ENCODE measurements around the gene MTRF1L.

DNA sequence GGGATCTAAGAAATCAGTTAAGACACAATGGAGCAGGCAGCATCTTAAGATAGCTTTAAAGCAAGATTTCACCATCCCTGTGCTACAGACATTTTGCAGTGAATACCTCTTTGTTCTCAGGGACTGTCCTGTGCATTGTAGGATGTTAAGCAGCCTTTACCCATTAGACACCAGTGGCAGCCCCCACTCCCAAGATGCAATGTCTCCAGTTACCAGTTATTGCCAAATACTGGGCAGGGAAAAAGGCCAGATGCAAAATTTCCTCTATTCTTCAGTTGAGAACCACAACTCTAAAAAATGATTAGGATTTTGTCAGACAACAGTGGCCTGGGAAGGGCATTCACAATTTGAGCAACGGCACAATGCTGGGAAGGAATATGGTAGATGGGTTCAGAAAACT lies 25.8 kb downstream of the MTRF1L start:
- TF ChIP-seq, protein P1, sequence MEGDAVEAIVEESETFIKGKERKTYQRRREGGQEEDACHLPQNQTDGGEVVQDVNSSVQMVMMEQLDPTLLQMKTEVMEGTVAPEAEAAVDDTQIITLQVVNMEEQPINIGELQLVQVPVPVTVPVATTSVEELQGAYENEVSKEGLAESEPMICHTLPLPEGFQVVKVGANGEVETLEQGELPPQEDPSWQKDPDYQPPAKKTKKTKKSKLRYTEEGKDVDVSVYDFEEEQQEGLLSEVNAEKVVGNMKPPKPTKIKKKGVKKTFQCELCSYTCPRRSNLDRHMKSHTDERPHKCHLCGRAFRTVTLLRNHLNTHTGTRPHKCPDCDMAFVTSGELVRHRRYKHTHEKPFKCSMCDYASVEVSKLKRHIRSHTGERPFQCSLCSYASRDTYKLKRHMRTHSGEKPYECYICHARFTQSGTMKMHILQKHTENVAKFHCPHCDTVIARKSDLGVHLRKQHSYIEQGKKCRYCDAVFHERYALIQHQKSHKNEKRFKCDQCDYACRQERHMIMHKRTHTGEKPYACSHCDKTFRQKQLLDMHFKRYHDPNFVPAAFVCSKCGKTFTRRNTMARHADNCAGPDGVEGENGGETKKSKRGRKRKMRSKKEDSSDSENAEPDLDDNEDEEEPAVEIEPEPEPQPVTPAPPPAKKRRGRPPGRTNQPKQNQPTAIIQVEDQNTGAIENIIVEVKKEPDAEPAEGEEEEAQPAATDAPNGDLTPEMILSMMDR (IDR thresholded peaks at IDR 0.05) = no peak
- TF ChIP-seq ZFX (IDR thresholded peaks at IDR 0.05; ENCODE audit: borderline replicate concordance) = no peak

All from 22Rv1 (cell line).